Choroid plexus epithelial cell (primary cell): ENCODE measurements around the gene APAF1.
A peak's percentile ranks its signal among the peaks of the same experiment; 100 is the strongest.

Experiments used
- DNase-seq: peaks from one replicate; pipeline ENCODE4 v3.0.0-alpha.2; 2010; ENCODE audit warnings: low read depth
- H3K4me3 ChIP-seq: 2 replicates; pipeline ENCODE4 v1.5.1; 2011; ENCODE audit warnings: low read depth, mild to moderate bottlenecking, control low read depth, low read length, moderate library complexity
- CTCF ChIP-seq: conservative IDR thresholded peaks from 2 replicates; pipeline ENCODE4 v1.5.1; 2011; ENCODE audit warnings: low read depth, mild to moderate bottlenecking, control low read depth, inconsistent platforms, low read length, moderate library complexity

The APAF1 gene

GRCh38 chr12:98691351-98691750 lies 46.3 kb downstream of the APAF1 start:
- no peak overlapping the region for H3K4me3 ChIP-seq
- DNase-seq, result no peak
- TF ChIP-seq CTCF, result no peak

GRCh38 chr12:98696036-98696646 lies 51.1 kb downstream of the APAF1 start:
- peak; percentile 48 for DNase-seq
- TF ChIP-seq CTCF, result no peak
- H3K4me3 ChIP-seq, result no peak overlapping the region

- no peak for DNase-seq
- TF ChIP-seq CTCF, result no peak
Observed at GRCh38 chr12:98697209-98697608, 52.1 kb downstream of the APAF1 start.

DNA sequence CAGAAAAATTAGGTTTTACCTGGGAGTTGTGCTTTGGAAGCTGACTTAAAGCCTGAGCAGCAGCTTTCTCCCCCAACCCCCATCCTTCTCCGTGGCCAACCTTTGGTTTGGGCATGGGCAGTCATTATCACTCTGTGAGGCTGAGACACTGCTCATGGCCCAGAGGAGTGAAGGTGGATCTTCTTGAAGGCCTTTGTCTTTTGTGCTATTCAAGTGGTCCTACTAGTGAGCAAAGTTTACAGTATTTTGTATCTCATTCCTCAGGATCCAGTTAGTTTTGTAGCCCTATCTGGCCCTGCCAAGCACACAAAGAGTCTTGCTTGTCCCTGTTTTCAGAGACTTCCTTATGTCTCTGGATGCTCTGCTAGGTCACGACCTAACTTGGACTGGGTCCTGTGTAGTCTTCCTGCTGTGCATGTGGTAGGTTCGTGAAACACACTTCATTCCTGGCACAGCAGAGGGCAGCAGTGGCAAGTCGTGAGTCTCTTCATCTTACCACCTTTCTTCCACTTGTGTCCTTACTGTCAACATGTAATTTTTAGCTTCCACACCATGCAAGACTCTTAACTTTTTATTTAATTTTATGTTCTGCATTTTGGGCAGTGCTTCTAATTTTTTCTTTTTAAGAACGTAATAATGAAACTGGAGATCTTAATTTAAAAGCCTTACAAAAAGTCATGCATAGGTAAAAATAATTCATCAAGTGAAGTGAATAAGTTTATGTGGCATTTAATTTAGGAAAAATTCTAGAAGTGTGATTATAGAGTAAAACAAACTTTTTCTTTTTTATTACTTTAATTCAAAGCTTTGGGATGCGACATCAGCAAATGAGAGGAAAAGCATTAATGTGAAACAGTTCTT lies 53.7 kb downstream of the APAF1 start:
- TF ChIP-seq CTCF, result peak; percentile 72
- DNase-seq, result peak; percentile 63
- H3K4me3 ChIP-seq, result no peak overlapping the region

More at GRCh38 chr12:98697209-98697608, 52.1 kb downstream of the APAF1 start:
- no peak overlapping the region for H3K4me3 ChIP-seq

DNA sequence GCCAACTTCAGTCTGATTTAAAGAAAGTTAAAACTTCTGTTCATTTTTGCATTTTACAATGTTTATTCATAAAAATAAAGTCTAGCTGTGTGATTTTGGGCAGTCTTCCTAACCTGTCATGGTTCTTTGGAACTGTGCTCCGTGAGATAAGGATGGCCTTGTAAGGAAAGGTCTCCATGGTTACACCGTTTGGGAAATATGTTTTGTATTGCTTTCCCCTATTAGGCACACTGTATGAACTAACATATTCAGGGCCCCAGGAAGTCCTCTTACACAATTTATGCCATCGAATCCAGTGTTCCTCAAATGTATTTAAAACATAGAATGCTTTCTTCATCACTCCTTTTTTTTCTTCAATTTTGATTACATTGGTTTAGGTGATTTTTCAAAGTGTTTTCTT lies 54.5 kb downstream of the APAF1 start:
- DNase-seq, result peak; percentile 74
- no peak overlapping the region for H3K4me3 ChIP-seq
- no peak for TF ChIP-seq CTCF

- TF ChIP-seq CTCF, result no peak
- peak; percentile 58 for DNase-seq
- no peak overlapping the region for H3K4me3 ChIP-seq
Observed at GRCh38 chr12:98701166-98701565, 56.1 kb downstream of the APAF1 start.

GRCh38 chr12:98709022-98709421 lies 63.9 kb downstream of the APAF1 start:
- no peak overlapping the region for H3K4me3 ChIP-seq
- DNase-seq, result no peak
- TF ChIP-seq CTCF, result no peak
